Fibroblast of the aortic adventitia (primary cell): Measurements from ENCODE around the gene ABCA1. TPM values are rescaled to one million over a fixed set of nuclear protein-coding genes. Genes with fewer than 3 reads are reported as not detected.

Experiments used
- DNase-seq: peaks from one replicate; pipeline ENCODE4 v3.0.0-alpha.2; 2010; ENCODE audit warnings: low read depth
- H3K4me3 ChIP-seq: 2 replicates; pipeline ENCODE4 v1.5.1; 2011; ENCODE audit warnings: low read depth, mild to moderate bottlenecking, control low read depth, low read length, moderate library complexity
- CTCF ChIP-seq: IDR thresholded peaks from 2 replicates; pipeline ENCODE4 v1.5.1; 2011; ENCODE audit warnings: mild to moderate bottlenecking, low read length, control low read depth, inconsistent platforms; ENCODE audit not compliant: insufficient read depth
- total RNA-seq: library from RNA; depleted of rRNA; stranded (reverse); fragments of >200 nt; gene quantifications from 2 replicates; pipeline ENCODE4 v1.2.3, GENCODE V29; 2012; ENCODE audit warnings: low replicate concordance

Gene ABCA1
- total RNA-seq, 1 donor: 40.1 TPM

DNA sequence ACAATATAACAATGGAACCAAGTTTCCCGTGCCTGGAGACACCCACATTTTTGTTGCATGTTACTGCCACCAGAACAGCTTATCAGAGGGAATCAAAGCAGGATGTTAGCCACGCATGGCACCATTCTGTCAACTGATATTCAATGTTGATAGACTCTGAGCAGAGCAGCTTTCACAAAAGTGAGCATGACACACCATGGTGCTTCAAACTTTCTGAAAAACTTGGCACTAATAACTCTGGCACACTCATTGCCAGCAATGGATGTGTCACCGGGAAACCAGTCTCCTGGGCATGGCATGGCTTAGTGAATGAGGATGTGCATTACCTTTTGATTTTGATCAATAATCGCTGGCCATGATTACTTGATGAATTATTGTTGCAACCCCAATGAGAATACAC lies 144.4 kb downstream of the ABCA1 start:
- no peak for DNase-seq
- TF ChIP-seq CTCF: no peak
- no peak overlapping the region for H3K4me3 ChIP-seq

DNA sequence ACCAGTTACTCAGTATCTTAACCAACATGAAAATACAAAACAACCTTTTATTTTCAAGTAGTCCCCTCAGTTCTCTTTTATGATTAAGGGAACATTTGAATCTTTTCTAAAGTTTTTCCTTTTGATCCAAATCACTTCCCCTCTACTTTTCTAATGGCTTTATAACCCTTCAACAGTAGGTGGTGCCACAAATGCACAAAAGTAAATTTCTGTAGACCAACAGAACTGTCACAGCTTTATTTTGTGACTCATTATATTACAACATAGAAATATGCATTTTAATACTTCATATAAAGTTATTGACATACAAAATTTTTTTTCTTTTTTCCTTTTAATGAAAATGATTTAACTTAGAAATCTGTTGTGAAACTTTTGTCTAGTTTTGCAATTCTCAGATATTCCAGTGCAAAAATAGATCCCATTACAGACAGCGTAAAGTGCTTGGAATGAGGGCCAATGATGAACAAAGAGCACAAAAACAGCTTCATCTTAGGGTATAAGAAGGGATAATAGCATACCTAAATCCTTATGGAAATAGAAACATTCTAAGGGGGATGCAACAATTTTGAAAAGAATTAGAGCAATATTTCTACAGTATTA lies 147.1 kb downstream of the ABCA1 start:
- peak; percentile 39 for DNase-seq
- no peak overlapping the region for H3K4me3 ChIP-seq
- TF ChIP-seq CTCF: peak; percentile 39

- no peak for DNase-seq
- no peak for TF ChIP-seq CTCF
- no peak overlapping the region for H3K4me3 ChIP-seq
Observed at GRCh38 chr9:104779946-104780535, 147.9 kb downstream of the ABCA1 start.

GRCh38 chr9:104779334-104779733 lies 148.6 kb downstream of the ABCA1 start:
- no peak overlapping the region for H3K4me3 ChIP-seq
- no peak for TF ChIP-seq CTCF
- no peak for DNase-seq

DNA sequence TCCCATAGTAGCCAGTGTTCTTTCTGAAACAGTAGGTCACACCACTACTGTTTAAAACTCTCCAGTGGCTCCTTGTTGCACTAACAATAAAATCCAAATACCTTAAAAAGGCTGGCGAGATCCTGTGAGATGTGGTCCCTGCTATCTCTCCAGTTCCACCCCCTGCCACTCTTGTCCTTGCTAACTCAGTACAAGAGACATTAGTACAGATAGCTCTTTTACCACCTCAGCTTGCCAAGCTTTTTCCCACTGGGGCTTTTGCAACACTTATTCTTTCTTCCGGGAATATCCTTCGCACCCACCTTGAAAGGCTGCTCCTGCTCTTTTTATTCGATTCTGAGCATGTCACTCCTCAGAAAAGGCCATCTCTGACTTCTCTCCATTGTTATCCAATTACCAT lies 149.2 kb downstream of the ABCA1 start:
- no peak for DNase-seq
- H3K4me3 ChIP-seq: no peak overlapping the region
- no peak for TF ChIP-seq CTCF

DNA sequence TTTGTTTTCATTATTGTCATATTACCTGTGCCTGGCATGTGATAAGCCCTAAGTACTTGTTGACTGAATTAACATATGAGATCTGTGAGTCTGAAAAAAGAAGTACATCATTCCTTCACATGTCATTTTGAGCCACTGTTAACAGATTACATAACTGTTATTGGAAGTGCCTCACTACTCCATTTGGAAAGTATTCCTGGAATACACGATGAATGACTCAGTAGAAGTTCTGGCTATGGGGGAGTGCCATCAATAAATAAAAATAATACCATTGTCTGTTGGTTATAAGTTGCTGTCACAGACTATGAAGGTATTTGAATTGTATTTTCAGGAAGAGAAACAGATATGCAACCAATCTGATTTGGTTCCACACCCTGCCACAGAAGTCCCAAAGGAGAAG lies 151.2 kb downstream of the ABCA1 start:
- H3K4me3 ChIP-seq: no peak overlapping the region
- peak; percentile 53 for DNase-seq
- TF ChIP-seq CTCF: no peak

DNA sequence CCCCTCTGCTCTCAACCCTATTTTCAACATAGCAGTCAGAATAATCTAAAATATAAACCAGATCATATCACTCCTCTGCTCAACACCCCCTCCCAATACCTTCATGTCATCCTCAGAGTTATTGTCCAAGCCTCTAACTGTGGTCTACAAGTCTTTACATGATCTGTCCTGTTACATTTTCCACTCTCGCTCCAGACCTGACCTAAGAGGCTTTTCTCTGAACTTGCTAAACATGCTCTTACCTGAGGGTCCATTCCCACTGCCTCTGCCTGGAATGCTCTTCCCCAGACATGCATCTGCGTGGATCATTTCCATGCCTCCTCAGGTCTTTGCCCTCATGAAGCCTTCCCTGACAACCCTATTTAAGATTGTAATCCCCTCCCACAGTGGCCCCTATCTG lies 152.0 kb downstream of the ABCA1 start:
- TF ChIP-seq CTCF: no peak
- DNase-seq: no peak
- no peak overlapping the region for H3K4me3 ChIP-seq
